Sigmoid colon (tissue), 4 donors: ENCODE data around the gene NCKAP5.

Experiments used
- EP300 ChIP-seq, 4 donors: sonication (generic); formaldehyde crosslinking; IDR thresholded peaks; one replicate each; pipeline ENCODE4 v1.6.1; 2017; ENCODE audit warnings: antibody characterized with exemption in 4 of 4
- POLR2A ChIP-seq, 2 donors: fragments of 450-650 bp; IDR thresholded peaks; one replicate each; pipeline ENCODE4 v1.6.1; 2016; ENCODE audit warnings: antibody characterized with exemption in 2 of 2, mild to moderate bottlenecking in 2 of 2, moderate library complexity in 2 of 2
- POLR2AphosphoS5 ChIP-seq, 4 donors: sonication (generic); formaldehyde crosslinking; IDR thresholded peaks; one replicate each; pipeline ENCODE4 v1.6.1; 2017; ENCODE audit warnings: antibody characterized with exemption in 4 of 4
- TF ChIP-seq, protein P1 (sequence below), 4 experiments: fragments of 450-650 bp in 3 of 4; fragments of 200-600 bp in 1 of 4; IDR thresholded peaks; one replicate each; pipeline ENCODE4 v1.5.1; 2016 to 2019; ENCODE audit warnings: antibody characterized with exemption in 4 of 4, mild to moderate bottlenecking in 3 of 4, moderate library complexity in 2 of 4

DNA sequence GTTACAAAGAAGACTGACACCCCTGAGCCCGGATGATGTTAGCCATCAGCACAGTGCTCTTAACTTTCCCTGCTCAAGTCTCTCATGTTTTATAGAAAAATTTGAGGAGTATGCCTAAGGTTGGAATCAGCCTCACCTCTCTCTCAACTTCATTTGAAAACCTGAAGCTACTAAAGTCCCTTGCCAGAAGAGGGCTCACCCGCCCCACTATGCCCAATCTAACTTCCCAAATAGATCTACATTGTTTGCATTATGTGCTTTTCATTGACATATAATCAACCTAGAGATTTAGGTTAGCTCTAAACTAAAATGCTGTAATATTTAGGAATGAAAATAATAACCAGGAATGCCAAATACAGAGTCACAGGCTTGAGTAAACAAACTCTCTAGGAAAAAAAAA, 305.4 kb downstream of the NCKAP5 start:
- TF ChIP-seq, protein P1, sequence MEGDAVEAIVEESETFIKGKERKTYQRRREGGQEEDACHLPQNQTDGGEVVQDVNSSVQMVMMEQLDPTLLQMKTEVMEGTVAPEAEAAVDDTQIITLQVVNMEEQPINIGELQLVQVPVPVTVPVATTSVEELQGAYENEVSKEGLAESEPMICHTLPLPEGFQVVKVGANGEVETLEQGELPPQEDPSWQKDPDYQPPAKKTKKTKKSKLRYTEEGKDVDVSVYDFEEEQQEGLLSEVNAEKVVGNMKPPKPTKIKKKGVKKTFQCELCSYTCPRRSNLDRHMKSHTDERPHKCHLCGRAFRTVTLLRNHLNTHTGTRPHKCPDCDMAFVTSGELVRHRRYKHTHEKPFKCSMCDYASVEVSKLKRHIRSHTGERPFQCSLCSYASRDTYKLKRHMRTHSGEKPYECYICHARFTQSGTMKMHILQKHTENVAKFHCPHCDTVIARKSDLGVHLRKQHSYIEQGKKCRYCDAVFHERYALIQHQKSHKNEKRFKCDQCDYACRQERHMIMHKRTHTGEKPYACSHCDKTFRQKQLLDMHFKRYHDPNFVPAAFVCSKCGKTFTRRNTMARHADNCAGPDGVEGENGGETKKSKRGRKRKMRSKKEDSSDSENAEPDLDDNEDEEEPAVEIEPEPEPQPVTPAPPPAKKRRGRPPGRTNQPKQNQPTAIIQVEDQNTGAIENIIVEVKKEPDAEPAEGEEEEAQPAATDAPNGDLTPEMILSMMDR (IDR thresholded peaks at IDR 0.05) = no peak
- TF ChIP-seq EP300 (IDR thresholded peaks at IDR 0.05) (no peak), POLR2A (IDR thresholded peaks at IDR 0.05) (no peak), POLR2AphosphoS5 (IDR thresholded peaks at IDR 0.05) (no peak)
